Measurements from ENCODE around the gene MEX3C. TPM values are rescaled to one million over a fixed set of nuclear protein-coding genes. Genes with fewer than 3 reads are reported as not detected.
A peak's percentile ranks its signal among the peaks of the same experiment; 100 is the strongest.

Gene MEX3C
- total RNA-seq, 1 donor from 2014 or later, result 40.0 TPM

DNA sequence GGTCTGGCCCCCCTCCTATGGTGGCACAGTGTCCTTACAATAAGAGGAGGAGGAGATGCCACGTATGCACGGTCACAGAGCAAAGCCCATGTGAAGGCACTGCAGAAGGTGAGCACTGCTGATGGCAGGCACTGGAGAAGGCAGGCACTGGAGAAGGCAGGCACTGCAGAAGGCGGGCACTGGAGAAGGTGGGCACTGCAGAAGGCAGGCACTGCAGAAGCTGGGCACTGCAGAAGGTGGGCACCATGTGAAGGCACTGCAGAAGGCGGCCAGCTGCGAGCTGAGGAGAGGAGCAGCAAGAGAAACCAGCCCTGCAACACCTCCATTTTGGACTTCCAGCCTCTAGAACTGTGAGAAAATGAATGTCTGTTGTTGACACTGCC lies 46.3 kb downstream of the MEX3C start:
- DNase-seq (ENCODE audit: low read depth) (no peak), FAIRE-seq (no peak)
- TF ChIP-seq, protein P1, sequence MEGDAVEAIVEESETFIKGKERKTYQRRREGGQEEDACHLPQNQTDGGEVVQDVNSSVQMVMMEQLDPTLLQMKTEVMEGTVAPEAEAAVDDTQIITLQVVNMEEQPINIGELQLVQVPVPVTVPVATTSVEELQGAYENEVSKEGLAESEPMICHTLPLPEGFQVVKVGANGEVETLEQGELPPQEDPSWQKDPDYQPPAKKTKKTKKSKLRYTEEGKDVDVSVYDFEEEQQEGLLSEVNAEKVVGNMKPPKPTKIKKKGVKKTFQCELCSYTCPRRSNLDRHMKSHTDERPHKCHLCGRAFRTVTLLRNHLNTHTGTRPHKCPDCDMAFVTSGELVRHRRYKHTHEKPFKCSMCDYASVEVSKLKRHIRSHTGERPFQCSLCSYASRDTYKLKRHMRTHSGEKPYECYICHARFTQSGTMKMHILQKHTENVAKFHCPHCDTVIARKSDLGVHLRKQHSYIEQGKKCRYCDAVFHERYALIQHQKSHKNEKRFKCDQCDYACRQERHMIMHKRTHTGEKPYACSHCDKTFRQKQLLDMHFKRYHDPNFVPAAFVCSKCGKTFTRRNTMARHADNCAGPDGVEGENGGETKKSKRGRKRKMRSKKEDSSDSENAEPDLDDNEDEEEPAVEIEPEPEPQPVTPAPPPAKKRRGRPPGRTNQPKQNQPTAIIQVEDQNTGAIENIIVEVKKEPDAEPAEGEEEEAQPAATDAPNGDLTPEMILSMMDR (IDR thresholded peaks at IDR 0.05; ENCODE audit: insufficient read depth, low read length, severe bottlenecking), result no peak
- Histone ChIP-seq H3K27me3 (ENCODE audit: control insufficient read depth, insufficient read depth, low read length) (no peaks in the 10 kb centered on the region), H3K4me3 (ENCODE audit: low read depth, low read length) (no peak overlapping the region), H3K36me3 (ENCODE audit: control insufficient read depth, insufficient read depth, low read length) (no peaks in the 10 kb centered on the region)

DNA sequence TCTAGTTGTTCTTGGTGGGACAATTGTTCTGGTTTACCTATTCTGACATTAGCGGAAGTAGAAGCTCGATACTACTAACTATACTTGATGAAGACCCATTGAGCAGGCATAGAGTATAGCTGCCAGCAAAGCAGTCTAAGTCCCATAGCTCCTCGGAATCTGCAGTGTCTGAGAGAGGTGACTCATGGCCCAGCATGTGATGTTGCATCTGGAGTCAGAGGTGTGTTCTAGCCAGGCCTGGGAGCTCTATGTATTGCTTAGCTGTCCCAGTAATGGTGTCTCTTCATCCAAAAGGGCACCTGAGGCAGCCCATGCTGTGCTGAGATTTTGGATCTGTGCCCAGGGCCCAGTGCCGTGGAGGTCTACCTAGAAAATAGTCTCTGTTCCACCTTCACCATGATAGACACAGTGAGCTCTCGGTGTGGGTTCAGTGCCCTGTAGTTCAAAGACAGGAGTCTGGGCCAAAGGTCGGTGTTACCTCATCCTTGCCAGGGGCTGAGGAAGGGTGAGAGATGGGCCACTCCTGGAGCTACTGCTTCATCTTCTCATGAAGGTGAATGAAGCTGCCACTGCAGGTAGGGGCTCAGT lies 47.3 kb downstream of the MEX3C start:
- DNase-seq (ENCODE audit: low read depth) (peak; percentile 61), FAIRE-seq (no peak)
- Histone ChIP-seq H3K27me3 (ENCODE audit: control insufficient read depth, insufficient read depth, low read length) (no peaks in the 10 kb centered on the region), H3K4me3 (ENCODE audit: low read depth, low read length) (no peak overlapping the region), H3K36me3 (ENCODE audit: control insufficient read depth, insufficient read depth, low read length) (no peaks in the 10 kb centered on the region)
- TF ChIP-seq, protein P1 (IDR thresholded peaks at IDR 0.05; ENCODE audit: insufficient read depth, low read length, severe bottlenecking), result no peak

DNA sequence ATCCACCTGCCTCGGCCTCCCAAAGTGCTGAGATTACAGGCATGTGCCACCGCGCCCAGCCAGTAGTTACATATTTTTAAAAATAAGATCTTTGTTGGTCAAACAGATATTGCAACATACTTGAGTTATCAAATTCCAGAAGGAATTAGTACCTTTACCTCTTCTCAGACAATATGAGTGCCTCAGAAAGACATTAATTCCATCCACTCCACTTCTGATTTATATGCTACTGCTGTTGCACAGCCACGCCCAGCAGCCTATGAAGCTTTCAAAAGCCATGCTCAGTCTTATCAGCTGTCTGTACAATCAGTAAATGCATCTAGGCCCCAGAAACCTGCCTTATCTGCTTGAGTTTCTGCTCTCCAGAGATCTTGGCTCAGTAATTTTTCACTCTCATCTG lies 47.8 kb downstream of the MEX3C start:
- Histone ChIP-seq H3K27me3 (ENCODE audit: control insufficient read depth, insufficient read depth, low read length) (no peaks in the 10 kb centered on the region), H3K36me3 (ENCODE audit: control insufficient read depth, insufficient read depth, low read length) (no peaks in the 10 kb centered on the region), H3K4me3 (ENCODE audit: low read depth, low read length) (no peak overlapping the region)
- FAIRE-seq (no peak), DNase-seq (ENCODE audit: low read depth) (no peak)
- TF ChIP-seq, protein P1 (IDR thresholded peaks at IDR 0.05; ENCODE audit: insufficient read depth, low read length, severe bottlenecking), result no peak

DNA sequence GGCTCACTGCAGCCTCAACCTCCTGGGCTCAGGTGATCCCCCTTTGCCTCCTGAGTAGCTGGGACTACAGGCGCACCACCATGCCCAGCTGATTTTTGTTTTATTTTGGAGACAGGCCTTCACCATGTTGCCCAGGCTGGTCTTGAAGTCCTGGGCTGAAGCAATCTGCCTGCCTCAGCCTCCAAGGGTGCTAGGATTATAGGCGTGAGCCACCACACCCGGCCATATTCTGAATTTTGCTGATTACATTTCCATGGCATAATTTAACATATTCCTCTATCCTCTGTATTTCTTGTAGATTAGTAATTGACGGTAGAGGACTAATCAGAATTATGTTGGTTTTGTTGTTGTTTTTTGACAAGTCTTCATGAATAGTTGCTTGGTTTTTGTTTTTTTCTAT lies 50.6 kb downstream of the MEX3C start:
- Histone ChIP-seq H3K36me3 (ENCODE audit: control insufficient read depth, insufficient read depth, low read length) (no peaks in the 10 kb centered on the region), H3K4me3 (ENCODE audit: low read depth, low read length) (no peak overlapping the region), H3K27me3 (ENCODE audit: control insufficient read depth, insufficient read depth, low read length) (no peaks in the 10 kb centered on the region)
- TF ChIP-seq, protein P1 (IDR thresholded peaks at IDR 0.05; ENCODE audit: insufficient read depth, low read length, severe bottlenecking), result no peak
- DNase-seq (ENCODE audit: low read depth) (no peak), FAIRE-seq (no peak)

DNA sequence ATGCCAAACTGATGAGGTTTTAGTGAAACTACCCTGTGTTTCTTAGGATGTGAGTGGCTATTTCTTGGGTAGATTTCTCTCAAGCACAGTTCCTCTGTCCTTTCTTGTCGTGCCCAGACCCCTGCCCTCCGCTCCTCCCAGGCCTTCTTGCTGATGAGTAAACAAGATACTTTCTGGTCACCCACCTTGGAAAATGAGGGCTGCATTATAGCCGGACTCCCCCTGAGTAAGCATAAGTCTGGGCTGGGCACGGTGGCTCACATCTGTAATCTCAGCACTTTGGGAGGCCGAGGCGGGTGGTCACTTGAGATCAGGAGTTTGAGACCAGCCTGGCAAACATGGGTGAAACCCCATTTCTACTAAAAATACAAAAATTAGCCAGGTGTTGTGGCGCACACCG lies 58.5 kb downstream of the MEX3C start:
- Histone ChIP-seq H3K27me3 (ENCODE audit: control insufficient read depth, insufficient read depth, low read length) (no peaks in the 10 kb centered on the region), H3K4me3 (ENCODE audit: low read depth, low read length) (no peak overlapping the region), H3K36me3 (ENCODE audit: control insufficient read depth, insufficient read depth, low read length) (no peaks in the 10 kb centered on the region)
- FAIRE-seq (no peak), DNase-seq (ENCODE audit: low read depth) (no peak)
- TF ChIP-seq, protein P1 (IDR thresholded peaks at IDR 0.05; ENCODE audit: insufficient read depth, low read length, severe bottlenecking), result no peak

DNA sequence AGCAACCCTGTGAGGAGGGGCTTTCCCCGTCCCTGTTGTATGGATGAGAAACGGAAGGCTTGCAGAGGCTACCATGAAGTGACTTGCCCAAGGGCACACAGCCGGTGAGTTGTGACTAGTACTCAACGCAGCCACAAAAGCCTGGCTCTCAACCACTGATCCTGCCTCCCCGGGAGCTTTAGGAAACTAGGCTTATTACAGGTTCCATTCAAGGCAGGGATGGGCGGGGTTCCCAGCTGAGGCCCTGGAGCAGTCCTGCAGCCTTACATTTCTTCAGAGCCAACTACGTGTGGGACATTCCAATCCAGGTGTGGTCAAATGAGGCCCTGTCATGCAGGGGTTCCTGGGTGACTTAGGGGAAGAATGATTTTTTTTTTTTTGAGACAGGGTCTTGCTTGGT lies 59.6 kb downstream of the MEX3C start:
- Histone ChIP-seq H3K27me3 (ENCODE audit: control insufficient read depth, insufficient read depth, low read length) (no peaks in the 10 kb centered on the region), H3K36me3 (ENCODE audit: control insufficient read depth, insufficient read depth, low read length) (no peaks in the 10 kb centered on the region), H3K4me3 (ENCODE audit: low read depth, low read length) (no peak overlapping the region)
- TF ChIP-seq, protein P1 (IDR thresholded peaks at IDR 0.05; ENCODE audit: insufficient read depth, low read length, severe bottlenecking), result no peak
- FAIRE-seq, result peak; percentile 91
- DNase-seq (ENCODE audit: low read depth), result peak; percentile 25
